ENCODE results near the gene ITPR1. TPM values are rescaled to one million over a fixed set of nuclear protein-coding genes. Genes with fewer than 3 reads are reported as not detected.

The ITPR1 gene
- total RNA-seq, 1 experiment from 2014 or later, result 17.1 TPM

GRCh38 chr3:4471907-4472306 is 21.2 kb upstream of the ITPR1 start:
- no peaks in the 10 kb centered on the region for H3K27me3 ChIP-seq
- H3K4me3 ChIP-seq, result no peak overlapping the region
- H3K27ac ChIP-seq, result no peak overlapping the region
- H3K9me3 ChIP-seq (replicated peaks), result no peaks in the 10 kb centered on the region
- no peaks in the 10 kb centered on the region; the same call in 1 of the 2 replicates for H3K4me1 ChIP-seq
- no peak for DNase-seq
- no peaks in the 10 kb centered on the region for H3K36me3 ChIP-seq

GRCh38 chr3:4472312-4472711 is 20.8 kb upstream of the ITPR1 start:
- Histone ChIP-seq H3K4me3 (no peak overlapping the region), H3K36me3 (no peaks in the 10 kb centered on the region), H3K27ac (no peak overlapping the region), H3K9me3 (replicated peaks) (no peaks in the 10 kb centered on the region), H3K4me1 (no peaks in the 10 kb centered on the region; the same call in 1 of the 2 replicates), H3K27me3 (no peaks in the 10 kb centered on the region)
- DNase-seq, result no peak

DNA sequence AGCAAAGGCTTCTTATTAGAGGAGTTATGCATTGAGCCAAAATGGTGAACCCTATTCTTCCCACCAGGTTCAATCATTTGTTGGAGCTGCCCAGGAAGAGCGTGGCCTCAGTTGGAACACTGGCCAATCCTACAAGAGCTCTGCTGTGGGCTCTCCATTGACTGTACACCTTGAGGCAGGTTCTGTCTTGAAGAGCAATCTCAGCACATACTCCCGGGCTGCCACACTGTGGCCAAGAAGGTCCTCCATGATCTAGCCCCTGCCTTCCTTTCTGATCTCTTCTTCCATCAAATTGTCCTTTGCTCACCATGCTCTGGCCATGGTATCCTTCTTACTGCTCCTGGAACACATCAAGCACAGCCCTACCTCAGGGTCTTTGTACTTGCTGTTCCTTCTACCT is 20.4 kb upstream of the ITPR1 start:
- Histone ChIP-seq H3K9me3 (replicated peaks) (no peaks in the 10 kb centered on the region), H3K4me3 (no peak overlapping the region), H3K36me3 (no peaks in the 10 kb centered on the region), H3K4me1 (no peaks in the 10 kb centered on the region; the same call in 1 of the 2 replicates), H3K27ac (no peak overlapping the region), H3K27me3 (no peaks in the 10 kb centered on the region)
- no peak for DNase-seq

DNA sequence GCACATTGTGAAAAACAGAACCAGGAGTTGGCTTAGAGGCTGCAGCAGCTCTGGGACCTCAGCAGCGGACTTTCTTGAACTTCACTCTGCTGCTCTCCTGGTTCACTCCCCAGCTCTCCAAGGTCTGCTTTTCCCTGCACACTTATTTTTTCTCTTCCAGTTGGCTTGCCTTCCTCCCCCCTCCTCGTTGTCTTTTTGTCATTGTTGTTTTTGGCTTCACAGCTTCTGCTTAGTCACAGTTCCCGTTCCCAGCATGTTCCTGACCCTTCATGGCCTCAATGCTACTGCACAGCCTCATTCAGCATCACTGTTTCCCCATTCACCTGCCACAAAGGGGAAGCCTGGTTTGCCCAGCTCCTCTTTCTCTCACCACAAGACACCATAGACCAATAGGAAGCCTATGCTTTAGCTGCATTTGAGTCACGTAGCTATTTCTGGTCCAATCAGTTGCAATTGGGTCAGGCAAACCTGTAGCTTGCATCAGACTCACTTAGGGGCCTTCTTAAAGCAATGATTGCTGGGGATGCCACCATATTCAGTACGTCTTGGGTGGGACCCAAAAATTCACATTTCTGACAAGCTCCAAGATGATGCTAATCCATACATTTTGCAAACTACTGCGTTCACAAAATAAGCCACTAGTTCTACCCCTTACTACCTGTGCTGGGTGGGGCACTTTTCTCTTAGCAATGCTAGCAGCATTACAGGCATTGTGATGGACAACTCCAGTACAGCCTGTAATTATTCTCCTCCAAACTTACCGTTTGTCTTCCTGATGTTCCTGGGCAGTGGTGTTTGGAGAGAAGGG is 18.3 kb upstream of the ITPR1 start:
- Histone ChIP-seq H3K9me3 (replicated peaks) (no peaks in the 10 kb centered on the region), H3K27ac (no peak overlapping the region), H3K4me1 (no peaks in the 10 kb centered on the region; the same call in 1 of the 2 replicates), H3K4me3 (no peak overlapping the region), H3K27me3 (no peaks in the 10 kb centered on the region), H3K36me3 (no peaks in the 10 kb centered on the region)
- DNase-seq, result peak in 1 of 2 experiments; percentile 13

GRCh38 chr3:4475804-4476203 is 17.3 kb upstream of the ITPR1 start:
- H3K27ac ChIP-seq, result no peak overlapping the region
- H3K9me3 ChIP-seq (replicated peaks), result no peaks in the 10 kb centered on the region
- DNase-seq, result no peak
- H3K36me3 ChIP-seq, result no peaks in the 10 kb centered on the region
- H3K27me3 ChIP-seq, result no peaks in the 10 kb centered on the region
- no peak overlapping the region for H3K4me3 ChIP-seq
- H3K4me1 ChIP-seq, result no peaks in the 10 kb centered on the region; the same call in 1 of the 2 replicates

DNA sequence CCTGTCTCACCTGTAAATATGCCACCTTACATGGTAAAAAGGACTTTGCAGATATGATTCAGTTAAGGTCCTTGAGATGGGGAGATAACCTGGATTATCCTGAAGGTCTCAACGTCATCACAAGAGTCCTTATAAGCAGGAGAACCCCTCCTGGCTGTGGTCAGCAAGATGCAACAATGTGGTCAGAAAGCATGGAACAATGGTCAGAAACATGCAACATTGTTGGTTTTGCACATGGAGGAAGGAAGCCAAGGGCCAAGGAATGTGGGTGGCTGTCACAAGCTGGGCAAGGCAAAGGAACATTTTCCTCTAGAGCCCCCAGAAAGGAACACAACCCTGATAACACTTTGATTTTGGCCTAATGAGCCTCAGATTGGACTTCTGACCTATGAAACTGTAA is 16.7 kb upstream of the ITPR1 start:
- no peaks in the 10 kb centered on the region for H3K27me3 ChIP-seq
- no peak for DNase-seq
- no peak overlapping the region for H3K27ac ChIP-seq
- H3K9me3 ChIP-seq (replicated peaks), result no peaks in the 10 kb centered on the region
- H3K36me3 ChIP-seq, result no peaks in the 10 kb centered on the region
- H3K4me3 ChIP-seq, result no peak overlapping the region
- no peaks in the 10 kb centered on the region; the same call in 1 of the 2 replicates for H3K4me1 ChIP-seq

DNA sequence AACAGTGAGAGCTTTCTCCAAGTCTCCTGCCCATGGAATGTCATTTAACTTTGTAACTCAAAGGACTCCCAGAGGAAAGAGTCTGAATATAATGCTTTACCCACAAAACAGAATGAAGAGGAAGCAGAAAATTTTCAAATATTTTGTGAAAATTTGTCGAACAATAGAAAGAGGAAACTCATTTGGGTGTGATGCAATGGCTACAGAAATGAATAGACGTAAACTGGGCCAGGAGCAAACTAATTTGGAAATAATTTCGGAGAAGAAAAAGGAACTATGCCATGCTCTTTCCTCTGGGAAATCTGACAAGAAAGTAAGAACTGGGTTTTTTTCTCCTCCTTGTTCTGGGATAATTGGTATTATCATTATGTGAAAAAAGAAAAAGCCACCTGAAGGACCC is 14.9 kb upstream of the ITPR1 start:
- H3K27ac ChIP-seq, result no peak overlapping the region
- no peaks in the 10 kb centered on the region for H3K9me3 ChIP-seq (replicated peaks)
- no peak for DNase-seq
- H3K36me3 ChIP-seq, result no peaks in the 10 kb centered on the region
- H3K4me1 ChIP-seq, result no peaks in the 10 kb centered on the region; the same call in 1 of the 2 replicates
- no peak overlapping the region for H3K4me3 ChIP-seq
- H3K27me3 ChIP-seq, result no peaks in the 10 kb centered on the region

GRCh38 chr3:4491855-4492207 is 1.3 kb upstream of the ITPR1 start:
- Histone ChIP-seq H3K27ac (no peak overlapping the region), H3K27me3 (no peaks in the 10 kb centered on the region), H3K36me3 (no peaks in the 10 kb centered on the region), H3K4me1 (no peaks in the 10 kb centered on the region), H3K4me3 (peak overlapping the region; percentile 76), H3K9me3 (replicated peaks) (no peaks in the 10 kb centered on the region)
- DNase-seq, result no peak

DNA sequence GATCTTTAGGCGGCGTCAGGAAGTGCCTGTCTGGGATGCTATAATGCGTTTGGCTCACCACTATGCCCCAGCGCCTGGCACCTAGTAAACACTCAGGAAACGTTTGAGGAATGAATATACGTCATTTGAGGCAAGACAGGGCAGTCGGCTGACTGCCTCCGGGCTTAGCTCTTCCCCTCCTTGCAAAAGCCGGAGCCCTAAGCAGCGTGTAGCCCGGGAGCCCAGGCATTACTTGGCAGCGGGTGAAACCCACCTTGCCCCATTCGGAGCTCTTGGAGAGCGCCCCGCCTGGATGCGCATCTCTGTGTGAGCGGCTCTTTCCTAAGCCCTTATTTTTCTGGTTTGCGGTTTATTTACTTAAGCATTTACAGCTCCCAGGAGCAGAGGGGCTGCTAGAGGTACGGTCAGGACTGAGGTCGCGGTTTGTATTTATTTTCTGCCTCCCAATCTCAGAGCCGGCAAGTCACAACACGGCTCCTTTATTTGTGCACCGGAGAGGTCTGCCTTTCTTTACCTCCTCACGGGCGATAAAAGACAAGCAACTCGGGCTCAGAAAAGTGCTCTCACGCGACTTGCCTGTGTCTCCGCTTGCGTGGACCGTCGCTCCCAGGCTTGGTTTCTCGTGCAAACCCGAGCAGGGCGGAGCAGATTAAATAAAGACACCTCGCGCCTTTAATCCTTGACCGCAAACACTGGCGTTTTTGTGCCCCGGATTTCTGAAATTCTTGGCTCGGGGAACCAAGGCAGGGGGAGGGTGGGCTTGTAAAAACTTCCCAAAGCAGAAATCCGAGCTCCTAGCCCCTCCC is 737 bp upstream of the ITPR1 start:
- no peaks in the 10 kb centered on the region for H3K9me3 ChIP-seq (replicated peaks)
- H3K4me3 ChIP-seq, result peak overlapping the region; percentile 76
- peak; percentile 45 to 62 for DNase-seq
- no peaks in the 10 kb centered on the region for H3K36me3 ChIP-seq
- no peaks in the 10 kb centered on the region for H3K27me3 ChIP-seq
- peak overlapping the region; percentile 49 for H3K27ac ChIP-seq
- no peaks in the 10 kb centered on the region for H3K4me1 ChIP-seq

DNA sequence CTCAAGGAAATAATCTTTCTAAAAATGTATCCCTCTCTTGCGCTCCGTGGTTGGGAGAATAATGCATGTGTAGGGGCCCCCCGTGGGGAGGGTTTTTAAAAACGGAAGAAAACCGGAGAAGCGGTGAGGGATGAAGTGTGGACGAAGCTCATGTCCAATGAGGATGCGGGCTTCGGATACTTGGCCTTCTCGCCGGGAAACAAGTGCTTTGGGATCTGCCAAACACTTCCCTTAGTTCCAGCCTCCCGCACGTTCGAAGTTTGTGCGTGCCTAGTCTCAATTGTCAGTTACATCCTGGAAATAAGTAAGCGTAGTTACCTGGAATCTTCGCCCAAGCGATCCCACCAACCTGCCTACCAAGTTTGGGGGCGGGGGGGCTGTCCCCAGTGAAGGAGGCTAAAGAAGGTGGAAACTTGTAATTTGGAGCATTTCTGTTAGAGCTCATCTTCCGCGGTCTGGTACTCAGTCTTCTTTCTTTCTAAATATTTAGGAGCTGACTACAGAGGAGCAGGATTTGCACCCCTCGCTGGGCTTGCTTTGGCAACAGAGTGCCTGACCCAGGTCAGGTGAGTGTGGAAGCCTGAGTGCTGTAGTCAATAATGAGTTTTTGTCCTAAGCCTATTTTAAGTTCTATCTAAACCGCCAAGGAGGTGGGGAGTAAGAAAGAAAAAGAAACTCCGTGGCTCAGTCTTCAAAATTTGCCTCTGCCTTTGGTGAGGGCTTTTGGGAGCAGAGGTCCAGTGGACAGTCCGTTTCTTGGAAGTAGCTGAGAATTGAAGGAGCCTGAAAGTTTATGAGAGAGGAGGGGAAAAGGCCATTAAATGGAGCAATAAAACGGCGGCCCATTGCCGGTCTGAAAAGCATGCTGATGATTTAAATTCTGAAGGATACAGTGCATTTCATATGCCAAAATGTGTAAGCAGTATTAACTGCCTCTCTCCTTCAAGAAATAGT is 1.1 kb downstream of the ITPR1 start:
- Histone ChIP-seq H3K27me3 (no peaks in the 10 kb centered on the region), H3K9me3 (replicated peaks) (no peaks in the 10 kb centered on the region), H3K27ac (no peak overlapping the region), H3K4me1 (no peaks in the 10 kb centered on the region), H3K36me3 (no peaks in the 10 kb centered on the region), H3K4me3 (peak overlapping the region; percentile 76)
- DNase-seq, result peak; percentile 15 to 49

- no peak overlapping the region for H3K27ac ChIP-seq
- no peak overlapping the region for H3K4me3 ChIP-seq
- DNase-seq, result no peak
- H3K27me3 ChIP-seq, result no peaks in the 10 kb centered on the region
- H3K4me1 ChIP-seq, result no peaks in the 10 kb centered on the region
- H3K36me3 ChIP-seq, result no peaks in the 10 kb centered on the region
- H3K9me3 ChIP-seq (replicated peaks), result no peaks in the 10 kb centered on the region
Observed at GRCh38 chr3:4494895-4495264, 1.7 kb downstream of the ITPR1 start.

GRCh38 chr3:4495294-4496086 is 2.3 kb downstream of the ITPR1 start:
- Histone ChIP-seq H3K4me1 (no peaks in the 10 kb centered on the region), H3K27me3 (no peaks in the 10 kb centered on the region), H3K36me3 (no peaks in the 10 kb centered on the region), H3K4me3 (no peak overlapping the region), H3K27ac (no peak overlapping the region), H3K9me3 (replicated peaks) (no peaks in the 10 kb centered on the region)
- no peak for DNase-seq

- DNase-seq, result no peak
- Histone ChIP-seq H3K4me1 (no peaks in the 10 kb centered on the region), H3K27me3 (no peaks in the 10 kb centered on the region), H3K9me3 (replicated peaks) (no peaks in the 10 kb centered on the region), H3K27ac (no peak overlapping the region), H3K4me3 (no peak overlapping the region), H3K36me3 (no peaks in the 10 kb centered on the region)
Observed at GRCh38 chr3:4496087-4496452, 2.9 kb downstream of the ITPR1 start.
